ENCODE results near the gene PNPLA1.

Gene PNPLA1

GRCh38 chr6:36273802-36274514 is 4.1 kb downstream of the PNPLA1 start:
- no peak for TF ChIP-seq ISL1 (CRISPR knock-in tag; IDR thresholded peaks at IDR 0.05)
- TF ChIP-seq TCF4 (CRISPR knock-in tag; IDR thresholded peaks at IDR 0.05; ENCODE audit: borderline replicate concordance), result no peak
- no peak for TF ChIP-seq TOX (CRISPR knock-in tag; IDR thresholded peaks at IDR 0.05; ENCODE audit: borderline replicate concordance)
- no peak for TF ChIP-seq CSDC2 (CRISPR knock-in tag; IDR thresholded peaks at IDR 0.05)
- no peak for TF ChIP-seq RARB (CRISPR knock-in tag; IDR thresholded peaks at IDR 0.05)
- no peak for TF ChIP-seq ZFP3 (CRISPR knock-in tag; IDR thresholded peaks at IDR 0.05)
- no peak for ATAC-seq

GRCh38 chr6:36276581-36277536 is 7.0 kb downstream of the PNPLA1 start:
- no peak for ATAC-seq
- TF ChIP-seq ISL1 (CRISPR knock-in tag; IDR thresholded peaks at IDR 0.05), result no peak
- no peak for TF ChIP-seq CSDC2 (CRISPR knock-in tag; IDR thresholded peaks at IDR 0.05)
- no peak for TF ChIP-seq ZFP30 (CRISPR knock-in tag; IDR thresholded peaks at IDR 0.05)
- no peak for TF ChIP-seq OSR1 (CRISPR knock-in tag; IDR thresholded peaks at IDR 0.05)
- TF ChIP-seq GLIS3 (CRISPR knock-in tag; IDR thresholded peaks at IDR 0.05), result no peak
- TF ChIP-seq RARB (CRISPR knock-in tag; IDR thresholded peaks at IDR 0.05), result no peak
- TF ChIP-seq PATZ1 (CRISPR knock-in tag; IDR thresholded peaks at IDR 0.05; ENCODE audit: borderline replicate concordance), result no peak
- no peak for TF ChIP-seq ESRRG (CRISPR knock-in tag; IDR thresholded peaks at IDR 0.05)
- no peak for TF ChIP-seq ZC3H10 (CRISPR knock-in tag; IDR thresholded peaks at IDR 0.05)
- no peak for TF ChIP-seq CSRNP3 (CRISPR knock-in tag; IDR thresholded peaks at IDR 0.05)

- ATAC-seq, result no peak
- TF ChIP-seq POU6F1 (CRISPR knock-in tag; IDR thresholded peaks at IDR 0.05; ENCODE audit: borderline replicate concordance, low read depth) (no peak), ZNF565 (CRISPR knock-in tag; conservative IDR thresholded peaks at IDR 0.05; ENCODE audit: low read depth) (no peak), CREB5 (CRISPR knock-in tag; IDR thresholded peaks at IDR 0.05; ENCODE audit: low read depth) (no peak), OSR1 (CRISPR knock-in tag; IDR thresholded peaks at IDR 0.05) (no peak), TCF4 (CRISPR knock-in tag; IDR thresholded peaks at IDR 0.05; ENCODE audit: borderline replicate concordance) (no peak), TOX (CRISPR knock-in tag; IDR thresholded peaks at IDR 0.05; ENCODE audit: borderline replicate concordance) (no peak), ISL1 (CRISPR knock-in tag; IDR thresholded peaks at IDR 0.05) (no peak)
Observed at GRCh38 chr6:36277946-36278470, 8.1 kb downstream of the PNPLA1 start.

GRCh38 chr6:36280467-36280866 is 10.6 kb downstream of the PNPLA1 start:
- TF ChIP-seq CREB5 (CRISPR knock-in tag; IDR thresholded peaks at IDR 0.05; ENCODE audit: low read depth) (no peak), GLIS3 (CRISPR knock-in tag; IDR thresholded peaks at IDR 0.05) (no peak), ZNF565 (CRISPR knock-in tag; conservative IDR thresholded peaks at IDR 0.05; ENCODE audit: low read depth) (no peak), ZFP3 (CRISPR knock-in tag; IDR thresholded peaks at IDR 0.05) (no peak)
- ATAC-seq, result no peak
